Testis (tissue), 2 donors: ENCODE measurements around the gene PRR7.

Source experiments
- CTCF ChIP-seq, 3 experiments: fragments of 450-650 bp in 2 of 3; fragments of 200-600 bp in 1 of 3; sonication (generic) in 1 of 3; IDR thresholded peaks; one replicate each; pipeline ENCODE4 v1.5.1; 2016 to 2019; ENCODE audit warnings: antibody characterized with exemption in 3 of 3, mild to moderate bottlenecking in 2 of 3, moderate library complexity in 1 of 3
- POLR2A ChIP-seq: fragments of 450-650 bp; IDR thresholded peaks from one replicate; pipeline ENCODE4 v1.6.1; 2017; ENCODE audit warnings: antibody characterized with exemption, mild to moderate bottlenecking, moderate library complexity

- no peak for TF ChIP-seq CTCF (IDR thresholded peaks at IDR 0.05)
- TF ChIP-seq POLR2A: no peak
Observed at GRCh38 chr5:177472460-177473442, 26.1 kb downstream of the PRR7 start.
